Mesendoderm (in vitro differentiated cells): ENCODE measurements around the gene HMX2.

Experiments
- DNase-seq: peaks from one replicate; pipeline ENCODE4 v3.0.0; 2013
- H2AK5ac ChIP-seq: 2 replicates; pipeline ENCODE4 v1.6.1; 2013; ENCODE audit warnings: low read length, inconsistent platforms
- H2BK120ac ChIP-seq: 2 replicates; pipeline ENCODE4 v1.6.1; 2013; ENCODE audit warnings: low read depth, mild to moderate bottlenecking, low read length, moderate library complexity, mixed read lengths
- H2BK15ac ChIP-seq: replicated peaks from 2 replicates; pipeline ENCODE4 v1.6.1; 2013; ENCODE audit warnings: low read depth, mild to moderate bottlenecking, moderate library complexity
- H2BK5ac ChIP-seq: 2 replicates; pipeline ENCODE4 v1.6.1; 2013; ENCODE audit warnings: low read length, inconsistent platforms
- H3K18ac ChIP-seq: 2 replicates; pipeline ENCODE4 v1.6.1; 2013; ENCODE audit warnings: mild to moderate bottlenecking, low read length, mixed read lengths
- H3K23ac ChIP-seq: one replicate; pipeline ENCODE4 v1.6.1; 2013; ENCODE audit warnings: low read length
- H3K27ac ChIP-seq: 2 replicates; pipeline ENCODE4 v1.5.1; 2013; ENCODE audit warnings: low read depth, mild to moderate bottlenecking, inconsistent platforms, low read length, moderate library complexity
- H3K27me3 ChIP-seq: 2 replicates; pipeline ENCODE4 v1.6.1; 2013; ENCODE audit warnings: low read length, control low read depth, mild to moderate bottlenecking, inconsistent platforms; ENCODE audit not compliant: insufficient read depth, poor library complexity
- H3K36me3 ChIP-seq: 2 replicates; pipeline ENCODE4 v1.6.1; 2013; ENCODE audit warnings: low read length, inconsistent platforms; ENCODE audit not compliant: control insufficient read depth, insufficient read depth
- H3K4ac ChIP-seq: one replicate; pipeline ENCODE4 v1.6.1; 2013; ENCODE audit warnings: low read depth, mild to moderate bottlenecking, low read length, moderate library complexity
- H3K4me1 ChIP-seq: 2 replicates; pipeline ENCODE4 v1.6.1; 2013; ENCODE audit warnings: low read depth, low read length, inconsistent platforms; ENCODE audit not compliant: control insufficient read depth
- H3K4me2 ChIP-seq: 2 replicates; pipeline ENCODE4 v1.6.1; 2013; ENCODE audit warnings: low read length
- H3K4me3 ChIP-seq: 2 replicates; pipeline ENCODE4 v1.5.1; 2013; ENCODE audit warnings: mild to moderate bottlenecking, low read length
- H3K56ac ChIP-seq: one replicate; pipeline ENCODE4 v1.6.1; 2013; ENCODE audit warnings: low read length
- H3K79me1 ChIP-seq: 2 replicates; pipeline ENCODE4 v1.6.1; 2013; ENCODE audit warnings: low read length, inconsistent platforms
- H3K79me2 ChIP-seq: 2 replicates; pipeline ENCODE4 v1.6.1; 2013; ENCODE audit warnings: mild to moderate bottlenecking, low read length; ENCODE audit not compliant: control insufficient read depth, insufficient read depth
- H3K9ac ChIP-seq: 2 replicates; pipeline ENCODE4 v1.6.1; 2013; ENCODE audit warnings: low read length, inconsistent platforms
- H4K5ac ChIP-seq: one replicate; pipeline ENCODE4 v1.6.1; 2013; ENCODE audit warnings: low read length
- H4K8ac ChIP-seq: one replicate; pipeline ENCODE4 v1.6.1; 2013; ENCODE audit warnings: low read depth, mild to moderate bottlenecking, control low read depth, low read length, moderate library complexity
- WGBS: extraction: QIAGEN DNeasy Blood & Tissue Kit; methylation state at CpG from one replicate; pipeline ENCODE4 v1.1.7; 2013; ENCODE audit warnings: low lambda C conversion rate, missing lambda C conversion rate; ENCODE audit not compliant: insufficient coverage; ENCODE audit errors: extremely low coverage; 5-methylcytosine and 5-hydroxymethylcytosine counted together

Gene HMX2

DNA sequence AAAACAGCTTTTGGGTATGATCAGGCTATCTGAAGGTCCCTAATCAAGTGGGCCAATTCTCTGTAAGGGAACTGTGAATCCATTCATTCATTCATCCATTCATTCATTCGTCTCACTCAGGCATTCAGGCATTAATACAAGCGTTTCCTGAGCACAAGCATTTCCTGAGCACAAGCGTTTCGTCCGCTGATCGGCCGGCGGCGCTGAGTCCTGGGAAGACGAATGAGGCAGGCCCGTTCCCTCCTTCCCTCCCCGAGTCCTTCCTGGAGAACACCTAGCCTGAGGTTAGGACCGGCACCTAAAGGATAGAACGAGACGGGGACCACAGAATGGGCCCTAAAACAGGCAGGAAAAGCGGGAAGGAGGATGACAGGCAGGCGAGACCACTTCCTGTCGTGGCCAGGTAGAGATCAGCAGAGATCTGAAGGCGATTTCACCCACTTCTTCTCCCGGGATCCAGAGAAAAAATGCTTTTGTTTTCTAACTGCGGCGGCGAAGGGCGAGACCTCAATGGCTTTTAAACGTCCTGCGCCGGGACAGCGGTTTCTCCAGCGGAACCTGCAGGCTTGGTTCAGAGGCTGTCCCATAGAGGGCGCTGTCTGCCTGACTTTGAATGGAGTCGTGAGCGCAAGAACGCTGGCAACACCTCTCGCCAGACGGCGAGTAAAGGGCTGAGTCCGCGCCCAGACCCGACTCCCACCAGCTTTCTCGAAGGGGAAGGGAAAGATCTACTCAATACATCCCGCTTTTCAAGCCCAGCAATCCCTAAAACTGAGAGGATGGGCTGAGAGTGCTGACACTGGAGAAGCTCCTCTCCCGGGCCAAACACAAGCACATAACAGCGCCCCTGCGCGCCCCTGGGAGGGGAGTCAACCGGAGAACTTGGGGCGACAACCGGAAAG lies 15.1 kb upstream of the HMX2 start:
- Histone ChIP-seq H3K27me3 (peaks cover 29% of the 10 kb centered on the region), H3K4me1 (peaks cover 7% of the 10 kb centered on the region), H3K9ac (peak overlapping the region; percentile 63), H3K4me3 (peak overlapping the region; percentile 30), H2BK120ac (no peak overlapping the region), H2AK5ac (no peak overlapping the region), H2BK5ac (no peak overlapping the region), H3K79me2 (no peaks in the 10 kb centered on the region), H3K36me3 (no peaks in the 10 kb centered on the region), H3K4ac (no peak overlapping the region), H2BK15ac (no peak overlapping the region), H3K18ac (no peak overlapping the region), H3K27ac (no peak overlapping the region), H4K8ac (no peak overlapping the region), H3K23ac (no peak overlapping the region), H4K5ac (no peak overlapping the region), H3K56ac (peak overlapping the region; percentile 80), H3K4me2 (peak overlapping the region; percentile 91), H3K79me1 (no peaks in the 10 kb centered on the region)
- WGBS = no CpG with 5 or more reads among the region's 48 CpGs
- peak; percentile 95 for DNase-seq

GRCh38 chr10:123133541-123134342 lies 14.2 kb upstream of the HMX2 start:
- Histone ChIP-seq H4K5ac (no peak overlapping the region), H2BK120ac (no peak overlapping the region), H3K27me3 (peaks cover 33% of the 10 kb centered on the region), H3K79me1 (no peaks in the 10 kb centered on the region), H3K9ac (peak overlapping the region; percentile 34), H2BK15ac (no peak overlapping the region), H3K23ac (no peak overlapping the region), H3K27ac (no peak overlapping the region), H3K4me2 (peak overlapping the region; percentile 91), H3K4me1 (peaks cover 7% of the 10 kb centered on the region), H3K18ac (no peak overlapping the region), H3K4me3 (no peak overlapping the region), H2BK5ac (no peak overlapping the region), H3K36me3 (no peaks in the 10 kb centered on the region), H3K4ac (no peak overlapping the region), H4K8ac (no peak overlapping the region), H3K56ac (peak overlapping the region; percentile 63), H3K79me2 (no peaks in the 10 kb centered on the region), H2AK5ac (no peak overlapping the region)
- DNase-seq = peak; percentile 64
- no CpG with 5 or more reads among the region's 40 CpGs for WGBS

DNA sequence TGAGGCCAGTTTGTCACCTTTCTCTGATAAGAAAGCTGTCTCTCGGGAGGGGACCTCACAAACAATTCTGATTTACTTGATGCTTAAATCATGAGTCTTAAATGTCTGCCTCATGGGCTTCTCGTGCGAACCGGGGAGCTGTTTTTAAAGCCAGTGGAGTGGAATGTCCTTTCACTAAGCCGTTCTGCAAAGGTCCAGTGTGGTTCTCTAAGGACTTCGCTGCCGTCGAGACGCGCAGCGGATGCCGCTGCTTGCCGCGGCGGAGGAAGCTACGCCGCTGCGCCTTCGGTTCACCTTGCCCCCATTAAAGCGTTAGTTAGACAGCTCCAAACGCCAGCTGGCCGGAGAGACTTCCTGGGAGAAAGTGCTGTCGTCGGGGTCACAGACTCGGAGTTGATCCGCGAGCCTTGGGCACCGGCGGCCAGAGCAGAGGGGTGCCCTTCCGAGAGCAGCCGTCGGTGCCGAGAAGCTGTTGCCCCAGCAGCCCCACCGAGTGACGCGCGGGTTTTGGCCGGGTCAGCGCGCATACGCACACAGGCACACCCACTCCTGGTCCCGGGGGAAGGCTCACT lies 13.5 kb upstream of the HMX2 start:
- peaks cover 7% of the 10 kb centered on the region for H3K4me1 ChIP-seq
- peak; percentile 36 for DNase-seq

GRCh38 chr10:123134915-123135414 lies 13.0 kb upstream of the HMX2 start:
- Histone ChIP-seq H3K18ac (no peak overlapping the region), H3K36me3 (no peaks in the 10 kb centered on the region), H2AK5ac (no peak overlapping the region), H3K4me3 (no peak overlapping the region), H3K4me2 (peak overlapping the region; percentile 56), H3K79me2 (no peaks in the 10 kb centered on the region), H4K5ac (no peak overlapping the region), H3K9ac (no peak overlapping the region), H3K4ac (no peak overlapping the region), H3K27ac (no peak overlapping the region), H3K4me1 (peaks cover 7% of the 10 kb centered on the region), H3K27me3 (peaks cover 45% of the 10 kb centered on the region), H3K23ac (no peak overlapping the region), H3K79me1 (no peaks in the 10 kb centered on the region), H2BK15ac (no peak overlapping the region), H2BK120ac (no peak overlapping the region), H2BK5ac (no peak overlapping the region), H4K8ac (no peak overlapping the region), H3K56ac (peak overlapping the region; percentile 36)
- no peak for DNase-seq
- no CpG with 5 or more reads among the region's 46 CpGs for WGBS

More for the DNA sequence above, 13.5 kb upstream of the HMX2 start:
- no peak overlapping the region for H3K27ac ChIP-seq
- H3K9ac ChIP-seq = no peak overlapping the region
- H3K27me3 ChIP-seq = peaks cover 40% of the 10 kb centered on the region
- H3K79me2 ChIP-seq = no peaks in the 10 kb centered on the region
- H3K18ac ChIP-seq = no peak overlapping the region
- H3K4me3 ChIP-seq = no peak overlapping the region
- H3K79me1 ChIP-seq = no peaks in the 10 kb centered on the region
- H3K56ac ChIP-seq = no peak overlapping the region
- H2BK15ac ChIP-seq = no peak overlapping the region
- no peak overlapping the region for H4K5ac ChIP-seq
- H3K4ac ChIP-seq = no peak overlapping the region
- H4K8ac ChIP-seq = no peak overlapping the region
- no peak overlapping the region for H3K23ac ChIP-seq
- H3K36me3 ChIP-seq = no peaks in the 10 kb centered on the region
- peak overlapping the region; percentile 8 for H3K4me2 ChIP-seq
- no CpG with 5 or more reads among the region's 42 CpGs for WGBS
- H2AK5ac ChIP-seq = no peak overlapping the region
- H2BK5ac ChIP-seq = no peak overlapping the region
- no peak overlapping the region for H2BK120ac ChIP-seq

GRCh38 chr10:123135415-123136141 lies 12.4 kb upstream of the HMX2 start, which contains the start of gene HMX3:
Gene HMX3 (plus strand): TSS chr10:123135970. CDS start chr10:123136051, 81 bp downstream.
- no peak within 1 kb of the TSS for H3K4ac ChIP-seq
- no peaks in the 10 kb centered on the region for H3K79me2 ChIP-seq
- H2AK5ac ChIP-seq = no peak within 1 kb of the TSS
- H2BK120ac ChIP-seq = no peak within 1 kb of the TSS
- no peaks in the 10 kb centered on the region for H3K36me3 ChIP-seq
- whole genome bisulfite sequencing = no CpG with 5 or more reads among the region's 76 CpGs
- peak within 1 kb of the TSS; percentile 66 for H3K56ac ChIP-seq
- no peak within 1 kb of the TSS for H3K27ac ChIP-seq
- H3K18ac ChIP-seq = peak within 1 kb of the TSS; percentile 1
- H3K4me2 ChIP-seq = peak within 1 kb of the TSS; percentile 64
- peak; percentile 73 for DNase-seq
- no peak within 1 kb of the TSS for H2BK15ac ChIP-seq
- H3K27me3 ChIP-seq = peaks cover 51% of the 10 kb centered on the region
- peaks cover 7% of the 10 kb centered on the region for H3K4me1 ChIP-seq
- H3K79me1 ChIP-seq = no peaks in the 10 kb centered on the region
- H3K23ac ChIP-seq = no peak within 1 kb of the TSS
- no peak within 1 kb of the TSS for H4K8ac ChIP-seq
- H4K5ac ChIP-seq = no peak within 1 kb of the TSS
- no peak within 1 kb of the TSS for H2BK5ac ChIP-seq
- peak within 1 kb of the TSS; percentile 10 for H3K4me3 ChIP-seq
- H3K9ac ChIP-seq = peak within 1 kb of the TSS; percentile 35
